ENCODE results near the gene C10orf53.

GRCh38 chr10:49633327-49634068 lies 46.0 kb upstream of the C10orf53 start:
- no peak for TF ChIP-seq CTCF (IDR thresholded peaks at IDR 0.05)
- no peak for TF ChIP-seq EP300 (IDR thresholded peaks at IDR 0.05)
- no peak for TF ChIP-seq POLR2AphosphoS5 (IDR thresholded peaks at IDR 0.05)
- TF ChIP-seq POLR2A (IDR thresholded peaks at IDR 0.05) = no peak

Data from suprapubic skin (tissue), 4 donors.